HG02759 (cell line): ENCODE measurements around the gene FEM1B.

Experiments used
- ATAC-seq: cut with Tn5 transposase; IDR thresholded peaks from one replicate; pipeline ENCODE4 v1.9.1; 2021; ENCODE audit warnings: mild to moderate bottlenecking, moderate library complexity; ENCODE audit not compliant: unreplicated experiment

FEM1B gene

DNA sequence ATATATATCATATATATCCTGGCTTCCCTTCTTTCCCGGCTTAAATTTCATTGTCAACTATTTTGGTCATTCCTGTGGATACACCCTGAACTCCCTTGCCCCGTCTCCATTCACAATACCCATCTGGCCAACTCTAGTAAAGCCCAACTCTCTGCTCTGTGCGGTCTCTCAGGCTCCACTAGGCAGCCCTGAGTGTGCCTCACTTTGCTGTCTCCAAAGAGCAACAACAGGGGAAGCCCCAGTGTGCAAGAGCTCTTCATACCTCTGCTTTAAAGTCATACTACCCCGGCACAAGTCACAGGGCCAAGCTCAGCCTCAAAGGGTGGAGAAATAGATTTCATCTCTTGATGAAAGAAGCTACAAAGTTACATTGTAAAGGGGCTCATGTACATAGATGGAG lies 18.9 kb upstream of the FEM1B start:
- no peak for ATAC-seq

DNA sequence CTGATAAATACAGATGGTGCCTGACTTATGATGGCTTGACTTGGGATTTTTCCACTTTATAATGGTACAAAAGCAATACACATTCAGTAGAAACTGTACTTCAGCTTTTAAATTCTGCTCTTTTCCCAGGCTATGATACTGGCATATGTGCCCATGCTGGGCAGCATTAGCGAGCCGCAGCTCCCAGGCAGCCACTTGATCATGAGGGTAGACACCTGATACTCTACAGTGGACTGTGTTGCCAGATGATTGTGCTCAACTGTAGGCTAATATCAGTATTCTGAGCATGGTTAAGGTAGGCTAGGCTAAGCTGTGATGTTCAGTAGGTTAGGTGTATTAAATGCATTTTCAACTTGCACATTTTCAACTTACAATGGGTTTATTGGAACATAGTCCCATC lies 17.7 kb upstream of the FEM1B start:
- no peak for ATAC-seq

DNA sequence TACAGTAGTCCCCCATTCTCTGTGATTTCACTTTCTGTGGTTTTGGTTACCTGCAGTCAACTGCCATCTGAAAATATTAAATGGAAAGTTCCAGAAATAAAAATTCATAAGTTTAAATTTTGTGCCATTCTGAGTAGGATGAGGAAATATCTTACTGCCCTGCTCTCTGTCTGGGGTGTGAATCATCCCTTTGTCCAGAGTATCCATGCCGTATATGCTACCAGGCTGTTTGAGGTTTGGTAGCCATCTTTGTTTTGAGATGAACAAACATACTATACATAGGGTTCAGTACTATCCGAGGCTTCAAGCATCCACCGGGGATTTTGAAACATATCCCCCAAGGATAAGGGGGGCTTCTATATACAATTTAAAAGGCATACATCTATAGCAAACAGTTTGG lies 16.3 kb upstream of the FEM1B start:
- no peak for ATAC-seq

DNA sequence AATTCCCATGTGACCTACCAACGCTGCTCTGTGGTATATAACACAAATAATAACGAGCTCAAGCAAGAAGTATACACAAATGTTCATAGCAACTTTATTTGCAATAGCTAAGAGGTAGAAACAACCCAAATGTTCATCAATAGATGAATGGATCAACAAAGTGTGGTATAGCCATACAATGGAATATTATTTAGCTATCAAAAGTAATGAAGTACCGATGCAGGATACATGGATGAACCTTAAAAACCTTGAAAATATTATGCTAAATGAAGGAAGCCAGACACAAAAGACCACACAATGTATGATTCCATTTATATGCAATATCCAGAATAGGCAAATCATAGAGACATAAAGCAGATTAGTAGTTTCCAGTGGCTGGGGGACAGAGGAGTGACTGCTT lies 15.6 kb upstream of the FEM1B start:
- ATAC-seq = no peak

DNA sequence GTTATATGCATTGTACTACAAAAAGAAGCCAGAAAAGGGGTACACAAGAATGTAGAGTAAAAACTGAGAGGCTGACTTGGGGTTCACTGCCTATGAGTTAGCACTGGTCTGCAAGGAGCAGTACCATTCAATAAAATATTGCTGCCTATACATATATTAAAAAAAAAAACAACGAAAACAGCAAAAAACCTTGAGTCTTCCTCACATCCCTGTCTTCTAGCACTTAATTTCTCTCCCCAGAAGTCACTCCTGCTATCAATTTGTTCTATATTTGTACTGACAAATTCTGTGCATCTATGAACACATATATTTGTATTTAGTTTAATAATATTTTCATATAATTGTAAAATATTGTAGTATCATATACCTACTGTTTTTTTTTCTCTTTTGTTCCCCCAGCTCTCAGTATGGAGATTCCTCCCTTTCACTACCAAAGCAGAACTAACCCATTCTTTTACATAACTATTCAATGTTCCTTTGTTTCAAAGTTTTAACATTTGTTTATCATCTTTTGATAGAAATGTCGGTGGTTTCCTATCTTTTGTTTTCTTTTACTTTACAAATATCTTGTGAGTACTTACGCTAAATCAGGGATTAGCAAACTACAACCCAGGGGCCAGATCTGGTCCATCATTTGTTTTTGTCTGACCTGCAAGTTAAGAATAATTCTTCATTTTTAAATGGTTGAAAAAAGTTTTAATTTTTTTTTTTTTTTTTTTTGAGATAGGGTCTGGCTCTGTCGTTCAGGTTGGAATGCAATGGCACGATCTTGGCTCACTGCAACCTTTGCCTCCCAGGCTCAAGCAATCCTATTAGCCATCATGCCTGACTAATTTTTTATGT lies 14.8 kb upstream of the FEM1B start:
- no peak for ATAC-seq

DNA sequence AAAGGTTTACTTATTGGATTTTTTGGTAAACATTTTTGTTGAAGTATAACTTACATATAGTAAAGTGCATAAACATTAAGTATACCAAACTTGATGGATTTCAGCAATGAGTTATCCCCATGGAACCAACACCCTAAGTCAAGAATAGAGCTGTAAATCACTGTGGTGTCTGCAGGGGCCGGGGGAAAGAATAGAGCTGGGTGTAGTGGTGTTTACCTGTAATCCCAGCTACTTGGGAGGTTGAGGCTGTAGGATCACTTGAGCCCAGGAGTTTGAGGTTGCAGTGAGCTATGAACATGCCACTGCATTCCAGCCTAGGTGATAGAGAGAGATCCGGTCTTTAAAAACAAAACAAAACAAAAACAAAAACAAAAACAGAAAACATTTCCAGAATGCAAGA lies 13.3 kb upstream of the FEM1B start:
- ATAC-seq = no peak

DNA sequence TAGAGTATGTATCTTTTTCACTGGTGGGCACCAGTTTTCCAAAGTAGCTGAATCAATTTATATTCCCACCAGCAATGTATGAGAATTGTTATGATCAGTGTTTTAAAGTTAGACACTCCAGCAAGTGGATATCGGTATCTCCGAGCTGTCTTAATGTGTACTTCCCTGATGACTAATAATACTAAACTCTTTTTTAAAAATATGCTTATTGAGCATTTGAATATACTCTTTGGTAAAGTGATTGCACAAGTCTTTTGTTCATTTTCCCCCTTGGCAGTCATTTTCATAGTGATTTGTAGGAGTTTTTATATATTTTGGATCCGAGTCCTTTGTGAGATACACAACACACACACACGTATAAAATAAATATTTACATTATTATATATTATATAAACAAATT lies 12.5 kb upstream of the FEM1B start:
- no peak for ATAC-seq

DNA sequence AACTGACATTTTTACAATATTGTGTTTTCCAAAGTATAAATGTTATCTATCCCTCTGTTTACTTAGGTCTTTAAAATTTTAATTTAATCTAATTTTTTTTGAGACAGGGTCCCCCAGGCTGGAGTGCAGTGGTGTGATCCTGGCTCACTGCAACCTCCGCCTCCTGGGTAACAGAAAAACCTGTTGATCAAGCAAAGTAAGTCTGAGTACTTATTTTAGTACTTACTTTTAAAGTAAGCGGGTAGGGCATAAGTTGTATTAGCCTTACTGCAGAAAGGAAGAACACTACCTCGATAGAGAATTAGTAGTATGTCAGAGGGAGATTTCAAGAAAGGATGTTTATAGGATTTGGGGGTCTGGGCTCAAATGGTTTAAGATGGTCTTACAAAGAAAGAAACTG lies 11.9 kb upstream of the FEM1B start:
- no peak for ATAC-seq

DNA sequence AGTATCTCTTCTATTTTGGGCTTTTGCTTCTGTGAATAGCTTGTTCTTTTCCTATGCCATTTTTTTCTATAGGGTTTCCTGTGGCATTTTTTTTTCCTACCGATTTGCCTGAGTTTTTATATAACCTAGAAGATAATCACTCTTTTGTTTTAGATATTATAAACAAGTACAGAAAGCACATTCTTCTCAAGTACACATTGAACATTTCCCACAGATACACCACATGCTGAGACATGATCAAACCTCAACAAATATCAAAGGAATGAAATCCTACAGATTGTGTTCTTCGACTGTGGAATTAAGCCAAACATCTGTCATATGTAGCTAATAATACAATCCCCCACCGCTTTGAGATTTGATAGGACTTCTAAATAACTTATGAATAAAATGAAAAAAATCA lies 9.1 kb upstream of the FEM1B start:
- ATAC-seq = no peak

DNA sequence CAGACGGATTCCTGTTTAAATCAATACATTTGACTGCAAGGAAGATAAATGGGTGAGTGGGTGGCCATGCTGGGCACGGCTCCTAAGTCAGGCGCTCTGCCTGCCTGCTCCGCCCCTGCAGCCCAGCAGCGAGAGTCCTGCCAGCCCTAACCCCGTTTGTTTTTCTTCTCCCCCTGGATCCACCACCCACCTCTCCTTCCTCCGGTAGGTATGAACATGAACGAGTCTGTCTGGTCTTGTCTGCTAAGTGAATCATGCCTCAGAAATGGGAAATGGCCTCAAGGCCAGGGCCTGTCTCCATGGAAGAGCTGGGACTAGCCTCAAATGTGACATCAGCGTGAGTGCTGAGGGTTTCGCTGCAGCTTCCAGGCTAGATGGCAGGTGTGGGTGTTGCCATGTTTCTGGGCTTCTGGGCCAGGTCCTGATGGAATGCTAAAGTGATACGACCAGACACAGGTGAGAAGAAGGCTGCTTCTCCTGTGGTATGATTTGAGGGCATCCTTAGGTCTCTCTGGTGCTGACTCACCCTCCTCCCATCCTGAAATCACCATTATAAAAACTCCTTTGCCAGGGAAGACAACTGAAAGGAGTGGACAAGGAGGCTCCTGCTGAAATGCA lies 5.6 kb upstream of the FEM1B start:
- no peak for ATAC-seq

DNA sequence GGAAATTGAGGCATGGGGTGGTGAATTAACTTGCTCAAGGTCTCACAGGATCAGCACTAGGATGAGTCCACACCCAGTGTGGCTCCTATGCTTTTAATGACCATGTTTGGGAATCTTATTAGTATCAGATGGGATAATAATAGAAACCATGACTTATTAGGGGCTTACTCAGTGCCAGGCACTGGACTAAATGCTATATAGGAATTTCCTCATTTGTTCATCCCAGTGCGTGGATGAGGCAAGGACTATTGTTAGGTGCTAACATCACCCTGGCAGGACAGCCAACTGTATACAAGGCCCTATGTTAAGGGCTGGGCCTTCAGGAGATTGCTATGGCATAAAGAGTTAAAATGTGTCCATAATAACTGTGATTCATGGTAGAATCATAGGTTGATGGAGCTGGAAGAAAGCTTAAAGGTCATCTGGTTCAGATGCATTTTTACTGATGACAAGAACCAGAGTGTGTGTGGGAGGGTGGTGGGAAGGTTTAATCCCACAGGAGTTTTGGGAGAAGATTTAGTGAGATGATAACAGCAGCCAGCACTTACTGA lies 4.7 kb upstream of the FEM1B start:
- ATAC-seq = no peak

DNA sequence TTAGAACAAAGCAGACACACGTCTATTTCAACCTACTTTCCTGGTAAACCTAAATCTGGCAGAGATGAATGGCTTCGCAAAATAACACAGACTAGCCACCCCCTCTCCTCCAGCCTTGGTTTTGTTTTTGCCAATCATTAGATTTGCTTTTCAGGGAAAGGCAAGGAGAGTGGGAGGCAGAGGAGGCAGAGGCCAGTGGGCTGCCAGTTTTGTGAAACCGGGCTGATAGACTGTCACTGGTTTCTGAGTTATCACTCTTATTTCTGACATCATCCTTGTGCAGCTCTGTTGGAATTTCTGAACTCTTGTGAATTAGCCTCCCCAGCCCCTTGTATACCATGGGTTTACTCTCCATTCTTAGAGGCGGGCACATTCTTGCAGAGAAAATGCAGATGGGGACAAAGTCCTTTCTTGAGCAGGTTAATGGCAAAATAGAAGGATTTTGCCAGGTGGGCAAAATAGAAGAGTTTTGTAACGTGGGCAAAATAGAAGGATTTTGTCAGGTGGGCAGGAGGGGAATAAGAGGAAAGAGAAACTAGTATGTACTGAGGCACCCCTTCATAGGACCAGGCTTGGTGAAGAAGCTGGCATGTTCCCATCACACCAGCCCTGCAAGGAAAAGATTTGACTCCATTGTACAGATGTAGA lies 3.2 kb upstream of the FEM1B start:
- no peak for ATAC-seq

DNA sequence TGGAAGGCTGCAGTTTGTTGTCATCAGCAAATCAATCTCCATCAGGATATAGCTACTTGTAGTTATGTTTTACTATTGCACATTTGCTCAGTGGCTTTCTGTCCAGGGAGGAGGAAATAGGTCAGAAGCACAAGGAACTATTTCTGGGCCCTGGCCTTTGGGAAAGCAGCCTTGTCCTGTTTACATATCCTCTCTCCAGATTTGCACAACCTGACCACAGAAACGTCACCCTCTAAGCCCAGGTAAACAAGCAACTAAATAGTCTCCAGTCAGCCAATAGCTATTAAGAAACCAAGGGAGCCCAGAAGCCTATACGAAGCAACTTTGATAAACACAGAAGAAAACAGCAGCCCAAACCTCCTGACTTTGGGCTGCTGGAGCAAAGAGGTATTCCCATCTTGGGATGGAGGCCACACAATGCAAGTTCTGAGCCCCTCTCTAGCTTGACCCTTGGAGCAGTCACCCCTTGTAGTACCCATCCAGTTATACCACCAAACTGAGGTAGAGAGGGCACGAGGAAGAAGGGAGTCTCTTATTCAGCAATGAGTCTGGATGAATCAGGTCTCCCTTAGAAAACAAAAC lies 2.3 kb upstream of the FEM1B start:
- ATAC-seq = no peak

DNA sequence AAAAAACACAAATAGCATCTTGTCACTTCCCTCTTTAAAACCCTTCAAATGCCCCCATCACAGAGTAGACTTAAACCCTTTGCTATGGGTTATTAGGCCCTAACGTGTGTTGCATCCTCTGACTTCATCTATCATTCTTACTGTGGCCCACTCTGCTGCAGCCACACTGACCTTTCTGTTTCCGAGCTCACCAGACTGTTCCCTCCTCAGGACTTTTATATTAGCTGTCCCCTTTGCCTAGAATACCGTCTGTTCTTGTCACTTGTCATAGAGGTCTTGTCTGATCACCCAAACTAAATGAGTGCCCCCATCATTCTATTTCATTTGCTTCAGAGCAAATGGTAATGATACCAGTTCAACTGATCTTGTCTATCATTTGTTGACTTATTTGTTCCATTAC lies 877 bp upstream of the FEM1B start:
- ATAC-seq = no peak

DNA sequence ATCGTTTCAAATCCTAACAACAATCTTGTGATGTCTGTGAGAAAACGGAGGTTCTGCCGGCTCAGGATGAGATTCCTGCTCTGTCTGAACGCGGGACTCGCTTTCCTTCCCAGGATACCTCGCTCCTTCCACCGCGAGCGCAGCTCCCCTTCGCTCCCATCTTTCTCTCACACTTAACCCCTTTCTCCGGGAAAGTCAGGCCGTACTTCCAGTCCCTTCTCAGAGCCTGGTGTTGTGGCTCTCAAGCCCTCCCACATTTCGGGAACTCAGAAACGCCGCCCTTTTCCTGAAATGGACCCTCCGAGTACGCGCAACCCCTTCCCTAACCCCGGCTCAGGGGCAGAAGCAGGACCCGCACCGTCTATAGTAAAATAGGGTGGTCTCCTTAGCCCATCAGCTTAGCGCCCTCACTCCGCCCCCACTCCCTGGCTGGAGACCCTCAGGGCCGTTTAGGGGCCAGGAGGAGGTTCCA lies 378 bp upstream of the FEM1B start:
- peak; percentile 12 for ATAC-seq

DNA sequence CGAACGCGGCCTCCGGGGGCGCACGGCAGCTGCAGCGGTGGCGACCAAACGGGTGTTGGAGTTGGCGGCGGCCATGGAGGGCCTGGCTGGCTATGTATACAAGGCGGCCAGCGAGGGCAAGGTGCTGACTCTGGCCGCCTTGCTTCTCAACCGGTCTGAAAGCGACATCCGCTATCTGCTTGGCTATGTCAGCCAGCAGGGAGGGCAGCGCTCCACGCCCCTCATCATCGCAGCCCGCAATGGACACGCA lies 725 bp downstream of the FEM1B start:
- ATAC-seq = no peak

DNA sequence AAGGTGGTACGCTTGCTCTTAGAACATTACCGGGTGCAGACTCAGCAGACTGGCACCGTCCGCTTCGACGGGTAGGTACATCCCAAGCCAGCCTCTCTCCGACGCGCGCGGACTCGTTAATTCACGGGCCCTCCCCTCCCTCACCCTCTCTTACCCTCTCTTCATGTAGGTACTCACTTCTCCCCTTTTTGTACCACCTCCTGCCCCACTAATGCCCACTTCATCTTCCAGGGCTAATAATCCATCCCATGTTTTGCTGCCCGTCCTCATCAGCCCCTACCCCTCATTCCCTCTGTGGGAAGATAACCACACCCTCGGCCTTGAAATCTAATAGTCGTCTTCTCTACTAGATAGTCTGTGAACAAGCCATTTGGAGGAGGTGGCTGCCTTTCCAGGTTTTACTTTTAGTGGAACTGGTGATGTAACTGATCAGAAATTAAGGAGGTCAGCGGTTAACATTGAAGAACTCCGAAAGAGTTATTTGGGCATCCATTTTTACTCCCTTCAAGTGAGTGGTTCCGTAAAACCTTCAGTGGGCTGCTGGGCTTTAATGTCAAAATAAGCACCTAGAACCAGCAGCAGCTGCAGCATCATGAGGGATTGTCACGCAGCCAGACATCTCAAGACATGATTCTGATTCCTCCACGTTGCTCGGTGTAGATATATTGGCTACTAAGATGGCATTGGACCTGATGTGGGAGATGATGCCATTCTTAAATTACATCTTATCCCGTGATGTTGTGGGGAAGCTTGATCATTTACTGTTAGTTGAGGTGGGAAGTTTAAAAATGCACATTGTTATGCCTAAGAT lies 1.3 kb downstream of the FEM1B start:
- ATAC-seq = peak; percentile 10

DNA sequence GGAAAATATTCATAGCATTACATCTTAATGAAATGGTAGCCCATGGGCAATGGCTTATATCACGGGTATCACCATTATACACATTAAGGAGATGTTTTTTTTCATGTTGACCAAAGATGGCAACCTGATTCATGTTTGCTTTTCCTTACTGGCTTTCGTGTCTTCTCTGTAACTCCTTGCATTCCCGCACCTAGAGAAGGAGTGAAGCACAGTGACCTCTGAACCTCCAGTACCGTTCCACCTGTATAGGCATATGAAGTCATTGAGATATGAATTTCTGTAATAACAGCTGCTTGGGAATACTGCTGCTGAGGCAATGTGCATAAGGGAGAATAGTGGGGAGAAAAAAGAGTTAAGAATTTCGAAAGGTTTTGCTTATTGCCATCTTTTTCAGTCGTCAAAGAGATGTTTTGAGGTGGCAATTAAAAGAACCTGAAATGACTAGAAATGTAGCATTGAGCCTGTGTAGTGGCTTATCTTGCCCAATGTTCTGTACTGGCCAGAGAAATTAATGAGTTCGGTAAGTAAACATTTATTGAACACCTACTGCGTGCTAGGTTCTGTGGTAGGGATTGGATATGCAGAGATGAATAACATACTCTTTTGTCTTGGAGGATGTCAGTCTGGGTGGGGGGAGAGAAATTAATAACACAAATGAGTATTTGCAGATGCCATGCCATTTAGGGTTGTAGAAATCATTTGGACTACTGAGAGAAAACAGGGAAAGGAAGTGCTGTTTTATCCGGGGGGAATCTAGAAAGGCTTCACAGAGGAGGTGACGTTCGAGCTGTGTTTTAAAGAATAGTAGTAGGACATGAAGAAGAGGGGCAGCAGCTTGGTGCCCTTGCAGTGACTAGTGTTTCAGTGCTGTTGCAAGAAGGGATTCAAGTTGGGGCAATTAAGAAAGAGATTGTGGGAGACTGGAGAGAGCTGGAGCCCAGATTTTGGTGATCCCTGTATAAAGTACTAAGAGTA lies 2.5 kb downstream of the FEM1B start:
- ATAC-seq = no peak

DNA sequence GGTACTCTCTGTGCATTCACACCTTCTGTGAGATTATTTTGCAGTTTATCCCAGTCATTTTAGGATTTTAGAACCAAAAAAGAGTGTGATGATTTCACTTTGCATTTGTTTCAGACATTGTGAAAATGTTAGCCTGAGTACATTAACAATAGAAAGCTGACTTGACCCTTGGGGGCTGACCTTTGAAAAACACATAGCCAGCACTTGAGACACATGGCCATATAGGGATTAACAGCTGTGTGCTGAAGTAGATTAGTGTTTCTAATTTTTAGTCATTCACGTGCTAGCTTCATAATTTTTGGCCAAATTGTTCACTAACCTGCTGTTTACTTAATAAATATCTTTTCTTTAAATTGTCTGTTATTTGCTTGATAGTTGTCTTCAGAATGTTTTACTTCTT lies 3.5 kb downstream of the FEM1B start:
- ATAC-seq = no peak

DNA sequence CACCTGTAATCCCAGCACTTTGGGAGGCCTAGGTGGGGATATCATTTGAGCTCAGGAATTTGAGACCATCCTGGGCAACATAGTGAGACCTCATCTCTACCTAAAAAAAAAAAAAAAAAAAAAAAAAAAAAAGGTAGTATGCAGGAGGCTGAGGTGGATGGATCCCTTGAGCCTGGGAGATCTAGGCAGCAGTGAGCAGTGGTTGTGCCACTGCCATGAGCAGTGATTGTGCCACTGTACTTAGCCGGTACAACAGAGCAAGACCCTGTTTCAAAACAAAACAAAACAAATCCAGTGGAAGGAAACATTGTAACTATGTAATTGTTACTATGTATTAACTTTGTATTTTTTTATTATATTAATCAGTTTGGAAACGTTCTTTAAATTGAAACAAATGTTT lies 5.9 kb downstream of the FEM1B start:
- no peak for ATAC-seq
